GM19452 (cell line): ENCODE data around the gene PNKP.
"Not testable (repeated sequence)": the region's sequence is repeated elsewhere in the genome, so short reads cannot be mapped to it uniquely, and the experiment has no call there.

Source experiments
- ATAC-seq: cut with Tn5 transposase; IDR thresholded peaks from one replicate; pipeline ENCODE4 v1.9.1; 2021; ENCODE audit not compliant: unreplicated experiment

Gene PNKP

GRCh38 chr19:49824662-49825061 lies 42.7 kb downstream of the PNKP start:
- no peak for ATAC-seq

DNA sequence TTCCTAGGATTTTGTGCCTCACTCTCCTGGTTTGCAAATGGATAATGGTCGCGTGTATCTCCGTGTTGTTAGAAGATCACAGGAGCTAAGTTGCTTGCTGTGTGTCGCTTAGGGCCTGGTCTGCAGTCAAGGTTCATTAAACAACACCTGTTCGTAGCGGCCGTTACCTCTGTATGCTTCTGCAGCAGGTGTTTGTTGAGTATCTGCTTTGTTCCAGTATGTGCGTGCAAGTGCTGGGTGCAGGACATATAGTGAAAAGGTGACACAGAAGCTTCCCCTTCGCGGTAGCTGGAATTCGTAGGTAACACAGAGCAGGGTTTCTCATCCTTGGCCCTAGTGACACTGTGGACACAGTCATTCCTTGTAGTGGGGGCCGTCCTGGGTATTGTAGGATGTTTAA lies 43.9 kb downstream of the PNKP start:
- ATAC-seq, result no peak

DNA sequence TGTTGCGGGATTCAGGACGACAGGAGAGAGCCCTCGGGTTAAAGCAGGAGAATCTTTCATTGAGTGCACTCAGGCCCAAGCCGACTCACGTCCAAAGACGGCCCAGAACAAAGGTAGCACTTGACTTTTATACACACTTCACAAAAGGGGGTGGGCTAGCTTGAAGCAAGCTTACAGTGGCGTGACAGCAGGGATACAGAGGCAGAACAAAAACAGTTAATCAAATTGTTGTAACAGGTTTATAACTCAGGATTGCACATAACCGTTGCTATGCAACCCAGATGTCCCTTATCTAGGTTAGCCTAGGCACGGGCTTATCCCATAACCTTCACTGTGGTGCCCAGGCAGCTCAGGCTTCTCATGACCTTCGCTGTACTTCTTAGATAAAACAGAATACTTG lies 47.3 kb downstream of the PNKP start:
- no peak for ATAC-seq

DNA sequence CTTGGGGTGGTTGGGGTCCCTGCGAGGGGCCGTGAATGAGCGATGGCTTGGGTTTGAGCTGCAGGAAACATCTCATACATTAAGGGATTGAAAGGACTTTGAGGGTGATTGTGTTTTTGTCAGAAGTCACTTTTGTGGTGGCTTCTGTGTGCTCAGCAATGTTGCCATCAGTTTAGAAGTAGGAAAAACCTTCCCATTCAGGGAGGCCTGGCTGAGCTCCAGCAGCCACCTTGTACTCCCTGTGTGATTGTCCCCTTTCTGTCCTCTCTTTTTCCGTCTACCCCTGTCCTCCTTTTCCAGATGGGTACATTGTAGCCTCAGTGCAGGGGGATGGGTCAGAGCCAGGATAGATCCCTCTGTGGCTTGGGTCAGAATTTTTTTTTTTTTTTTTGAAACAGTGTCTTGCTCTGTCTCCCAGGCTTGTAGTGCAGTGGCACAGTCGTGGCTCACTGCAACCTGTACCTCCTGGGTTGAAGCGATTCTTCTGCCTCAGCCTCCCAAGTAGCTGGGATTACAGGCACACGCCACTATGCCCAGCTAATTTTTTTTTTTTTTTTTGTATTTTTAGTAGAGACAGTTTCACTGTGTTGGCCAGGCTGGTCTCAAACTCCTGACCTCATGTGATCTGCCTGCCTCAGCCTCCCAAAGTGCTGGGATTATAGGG lies 47.8 kb downstream of the PNKP start:
- ATAC-seq, result not testable (repeated sequence)

- ATAC-seq, result no peak
Observed at GRCh38 chr19:49818649-49819370, 48.6 kb downstream of the PNKP start.

- ATAC-seq, result peak; percentile 62
Observed at GRCh38 chr19:49817964-49818648, 49.3 kb downstream of the PNKP start, which contains the start of gene MED25. Gene MED25 (plus strand): TSS chr19:49818289. CDS start chr19:49818342, 53 bp downstream.

DNA sequence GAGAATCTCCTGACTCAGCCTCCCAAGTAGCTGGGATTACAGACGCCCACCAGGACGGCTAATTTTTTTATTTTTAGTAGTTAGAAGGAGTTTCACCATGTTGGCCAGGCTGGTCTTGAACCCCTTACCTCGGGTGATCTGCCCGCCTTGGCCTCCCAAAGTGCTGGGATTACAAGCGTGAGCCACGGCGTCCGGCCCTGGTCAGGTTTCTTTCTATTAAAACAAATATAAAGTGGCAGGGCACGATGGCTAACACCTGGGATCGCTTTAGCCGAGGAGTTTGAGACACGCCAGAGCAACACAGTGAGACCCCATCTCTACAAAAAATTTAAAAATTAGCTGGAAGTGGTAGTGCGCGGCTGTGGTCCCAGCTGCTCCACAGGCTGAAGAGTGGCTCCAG lies 50.8 kb downstream of the PNKP start:
- no peak for ATAC-seq

DNA sequence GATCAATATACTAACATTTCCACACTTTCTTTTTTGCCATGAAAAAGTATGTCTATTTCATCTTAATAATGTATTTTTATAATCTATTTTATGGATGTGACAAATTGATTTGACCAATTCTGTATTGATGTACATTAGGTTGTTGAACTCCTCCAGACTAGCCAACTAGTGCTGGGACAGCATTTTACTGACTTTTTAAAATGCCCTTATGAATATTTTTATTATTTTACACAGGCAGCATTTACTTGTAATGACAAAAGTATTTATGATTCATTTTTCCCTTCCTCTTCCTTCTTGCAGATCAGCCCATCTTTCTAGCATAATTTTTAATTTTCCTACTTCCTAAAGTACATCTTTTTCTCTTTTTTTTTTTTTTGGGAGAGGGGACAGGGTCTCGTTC lies 53.4 kb downstream of the PNKP start:
- ATAC-seq, result no peak

DNA sequence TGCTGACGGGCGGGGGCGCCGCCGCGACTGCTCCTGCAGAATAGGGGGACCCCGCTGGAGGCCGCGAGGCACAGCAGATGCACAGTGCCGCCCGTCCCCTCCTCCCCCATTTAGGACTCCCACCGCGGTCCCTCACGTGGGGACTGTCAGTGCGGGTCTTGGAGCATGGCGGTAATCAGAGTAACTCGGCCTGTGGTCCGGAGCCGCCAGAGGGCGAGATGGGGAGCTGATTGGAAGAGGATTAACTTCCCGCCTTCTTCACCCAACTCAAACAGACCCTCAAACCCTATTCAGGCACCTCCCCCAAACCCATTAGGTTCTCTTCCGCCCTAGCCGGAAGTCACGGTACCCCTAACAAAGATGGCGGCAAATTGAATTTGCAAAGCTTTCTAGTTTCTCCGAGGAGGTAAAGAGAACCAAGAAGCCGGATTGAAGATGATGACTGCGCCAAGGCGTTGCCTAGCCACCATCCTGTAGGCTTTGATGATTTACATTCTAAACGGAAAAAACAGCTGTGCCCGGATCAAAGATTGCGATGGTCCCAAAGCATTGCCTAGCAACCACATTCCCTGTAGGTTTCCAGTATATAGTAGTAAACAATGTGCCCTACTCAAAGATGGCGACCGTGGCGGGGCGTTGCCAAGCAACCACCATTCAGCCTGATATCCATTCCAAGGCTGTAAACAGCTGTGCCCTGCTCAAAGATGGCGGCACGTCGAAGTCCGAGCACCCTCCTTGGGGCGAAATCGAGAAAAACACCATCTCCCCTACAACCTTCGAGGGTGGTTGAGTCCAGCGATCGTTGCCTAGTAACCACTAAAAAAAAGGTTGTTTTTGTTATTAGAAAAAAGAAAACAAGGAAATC lies 54.1 kb downstream of the PNKP start, which contains the start of gene FUZ:
Gene FUZ, minus strand, starts transcription at position 296 of the 865 bp plus-strand sequence. Its CDS starts 186 bp downstream, at position 110.
- peak; percentile 50 for ATAC-seq

- no peak for ATAC-seq
Observed at GRCh38 chr19:49812452-49812996, 54.9 kb downstream of the PNKP start.

- ATAC-seq, result no peak
Observed at GRCh38 chr19:49811328-49811727, 56.0 kb downstream of the PNKP start.
